AG04449 (cell line): ENCODE data around the gene WDR45B.

Experiments
- CTCF ChIA-PET: fragments of 350-600 bp; formaldehyde crosslinking; extraction: SDS; loops from one replicate; lab custom pipeline; 2021; ENCODE audit warnings: antibody characterized with exemption; lab: Yijun Ruan, JAX
- POLR2A ChIA-PET: fragments of 400-600, 350-600 bp; formaldehyde crosslinking; extraction: SDS; loops from one replicate; lab custom pipeline; 2020; ENCODE audit warnings: antibody characterized with exemption, inconsistent platforms; lab: Yijun Ruan, JAX
- DNase-seq: peaks from one replicate; pipeline ENCODE4 v3.0.0-alpha.2; 2010; ENCODE audit warnings: low read depth, low spot score
- H3K4me3 ChIP-seq: 2 replicates; pipeline ENCODE4 v1.5.1; 2011; ENCODE audit warnings: low read depth, mild to moderate bottlenecking, control low read depth, low read length
- TF ChIP-seq, protein P1 (sequence below): IDR thresholded peaks from one replicate; pipeline ENCODE4 v1.5.1; 2011; ENCODE audit warnings: mild to moderate bottlenecking, moderate library complexity, low read length, control low read depth, inconsistent platforms; ENCODE audit not compliant: insufficient read depth; ENCODE audit errors: missing control alignments

Gene WDR45B

DNA sequence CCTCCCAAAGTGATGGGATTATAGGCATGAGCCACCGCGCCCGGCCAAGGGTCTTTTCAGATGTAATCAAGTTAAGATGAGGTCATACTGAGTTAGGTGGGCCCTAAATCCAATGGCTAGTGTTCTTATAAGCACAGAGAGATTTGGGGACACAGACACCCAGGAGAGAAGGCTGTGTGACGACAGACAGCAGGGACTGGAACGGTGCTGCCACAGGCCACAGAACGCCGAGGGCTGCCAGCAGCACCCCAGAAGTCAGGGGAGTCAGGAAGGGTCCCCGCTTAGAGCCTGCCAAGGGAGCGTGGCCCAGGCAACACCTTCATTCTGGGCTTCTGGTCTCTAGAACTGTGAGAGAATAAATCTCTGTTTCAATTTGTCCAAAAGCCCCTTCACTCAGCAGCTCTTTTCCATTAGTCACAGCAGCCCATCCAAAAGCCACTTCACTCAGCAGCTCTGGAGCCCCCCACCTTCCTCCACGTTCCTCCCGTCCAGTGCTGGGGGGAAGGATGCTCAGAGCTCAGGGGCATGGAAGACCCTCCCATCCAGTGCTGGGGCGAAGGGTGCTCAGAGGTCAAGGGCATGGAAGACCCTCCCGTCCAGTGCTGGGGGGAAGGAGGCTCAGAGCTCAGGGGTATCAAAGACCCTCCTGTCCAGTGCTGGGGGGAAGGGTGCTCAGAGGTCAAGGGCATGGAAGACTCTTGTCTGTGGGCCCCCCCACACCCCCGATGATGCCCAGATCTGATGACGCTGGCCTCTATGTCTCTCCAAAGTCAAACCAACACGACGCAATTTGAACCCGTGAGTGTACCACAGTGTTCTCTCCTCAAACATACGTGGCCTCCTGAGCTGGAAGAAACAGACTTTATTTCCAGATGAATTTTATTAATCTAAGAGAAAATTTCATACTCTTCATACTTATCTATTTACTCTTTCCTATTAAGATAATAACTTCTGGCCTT is 38.4 kb upstream of the WDR45B start:
- no peak for DNase-seq
- POLR2A ChIA-PET: no interaction called here
- CTCF ChIA-PET: no interaction called here
- TF ChIP-seq, protein P1, sequence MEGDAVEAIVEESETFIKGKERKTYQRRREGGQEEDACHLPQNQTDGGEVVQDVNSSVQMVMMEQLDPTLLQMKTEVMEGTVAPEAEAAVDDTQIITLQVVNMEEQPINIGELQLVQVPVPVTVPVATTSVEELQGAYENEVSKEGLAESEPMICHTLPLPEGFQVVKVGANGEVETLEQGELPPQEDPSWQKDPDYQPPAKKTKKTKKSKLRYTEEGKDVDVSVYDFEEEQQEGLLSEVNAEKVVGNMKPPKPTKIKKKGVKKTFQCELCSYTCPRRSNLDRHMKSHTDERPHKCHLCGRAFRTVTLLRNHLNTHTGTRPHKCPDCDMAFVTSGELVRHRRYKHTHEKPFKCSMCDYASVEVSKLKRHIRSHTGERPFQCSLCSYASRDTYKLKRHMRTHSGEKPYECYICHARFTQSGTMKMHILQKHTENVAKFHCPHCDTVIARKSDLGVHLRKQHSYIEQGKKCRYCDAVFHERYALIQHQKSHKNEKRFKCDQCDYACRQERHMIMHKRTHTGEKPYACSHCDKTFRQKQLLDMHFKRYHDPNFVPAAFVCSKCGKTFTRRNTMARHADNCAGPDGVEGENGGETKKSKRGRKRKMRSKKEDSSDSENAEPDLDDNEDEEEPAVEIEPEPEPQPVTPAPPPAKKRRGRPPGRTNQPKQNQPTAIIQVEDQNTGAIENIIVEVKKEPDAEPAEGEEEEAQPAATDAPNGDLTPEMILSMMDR: no peak
- H3K4me3 ChIP-seq: no peak overlapping the region

DNA sequence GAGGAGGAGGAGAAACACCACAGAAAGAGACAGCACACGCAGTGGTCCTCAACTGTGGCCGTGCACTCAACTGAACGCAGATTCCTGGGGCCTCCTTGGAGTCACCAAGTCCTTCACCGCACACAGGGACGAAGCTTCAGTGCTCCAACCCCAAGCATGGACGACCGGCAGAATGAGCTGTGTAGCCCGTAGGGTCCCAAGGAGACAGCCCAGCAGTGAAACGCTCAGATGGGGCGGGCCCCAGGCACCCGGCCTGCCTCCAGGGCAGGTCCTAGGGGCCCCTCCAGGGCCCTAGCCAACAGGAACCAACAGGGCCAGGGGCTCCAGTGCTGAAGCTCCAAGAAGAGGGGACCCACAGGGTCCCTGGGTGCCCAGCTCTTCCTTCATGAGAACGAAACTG is 37.0 kb upstream of the WDR45B start:
- POLR2A ChIA-PET: no interaction called here
- TF ChIP-seq, protein P1: no peak
- CTCF ChIA-PET: no interaction called here
- DNase-seq: no peak
- H3K4me3 ChIP-seq: no peak overlapping the region

DNA sequence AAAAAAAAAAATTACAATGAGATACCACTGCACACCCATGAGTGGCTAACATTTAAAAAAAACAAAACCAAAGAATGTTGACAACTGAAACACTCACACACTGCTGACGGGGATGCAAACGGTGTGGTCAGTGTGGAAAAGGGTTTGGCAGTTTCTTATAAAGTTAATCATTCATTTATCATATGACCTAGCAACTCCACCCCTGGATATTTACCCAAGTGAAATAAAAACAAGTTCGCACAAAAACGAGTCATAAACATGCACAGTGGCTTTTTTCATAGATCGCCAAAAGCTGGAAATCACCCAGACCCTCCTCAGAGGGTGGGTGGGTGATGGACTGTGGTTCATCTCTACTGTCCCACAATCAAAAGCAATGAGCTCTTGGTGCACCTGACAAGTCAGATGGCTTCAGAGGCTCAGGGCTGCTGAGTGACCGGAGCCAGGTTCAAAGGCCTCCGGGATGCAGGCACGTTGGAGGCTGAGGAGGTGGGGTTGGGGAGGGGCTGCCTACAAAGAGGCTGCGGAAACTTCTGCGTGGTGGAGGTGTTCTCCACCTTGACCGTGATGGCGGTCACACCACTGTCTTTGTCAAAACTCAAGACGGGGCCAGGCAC is 36.1 kb upstream of the WDR45B start:
- TF ChIP-seq, protein P1: no peak
- DNase-seq: no peak
- ChIA-PET CTCF (no interaction called here), POLR2A (no interaction called here)
- H3K4me3 ChIP-seq: no peak overlapping the region

DNA sequence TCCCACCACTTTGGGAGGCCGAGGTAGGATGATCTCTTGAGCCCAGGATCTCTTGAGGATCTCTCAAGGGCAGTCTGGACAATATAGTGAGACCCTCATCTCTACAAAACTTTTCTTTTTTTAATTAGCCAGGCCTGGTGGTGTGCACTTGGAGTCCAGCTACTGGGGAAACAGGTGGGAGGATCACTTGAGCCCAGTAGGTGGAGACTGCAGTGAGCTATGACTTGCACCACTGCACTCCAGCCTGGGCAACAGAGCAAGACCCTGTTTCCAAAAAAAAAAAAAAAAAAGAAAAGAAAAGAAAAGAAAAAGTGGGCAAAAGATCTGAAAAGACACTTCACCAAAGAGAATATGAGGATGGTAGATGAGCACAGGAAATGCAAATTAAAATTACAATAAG is 35.3 kb upstream of the WDR45B start:
- CTCF ChIA-PET: no interaction called here
- H3K4me3 ChIP-seq: no peak overlapping the region
- no peak for DNase-seq
- TF ChIP-seq, protein P1: no peak
- POLR2A ChIA-PET: no interaction called here

DNA sequence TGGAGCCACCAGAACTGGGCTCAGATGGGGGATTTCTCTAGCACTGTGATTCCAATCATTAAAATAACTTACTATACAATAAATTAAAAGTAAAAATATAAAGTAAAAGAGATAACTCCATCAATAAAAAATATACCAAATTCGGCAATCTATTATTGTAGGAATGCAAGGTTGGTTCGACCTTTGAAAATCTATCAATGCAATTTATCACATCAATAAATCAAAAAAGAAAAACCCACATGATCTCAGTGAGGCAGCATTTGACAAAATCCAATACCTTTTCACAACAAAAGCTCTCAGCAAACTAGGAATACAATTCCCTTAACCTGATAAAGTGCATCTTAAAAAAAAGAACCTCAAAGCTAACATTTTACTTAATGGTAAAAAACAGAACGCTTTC is 33.3 kb upstream of the WDR45B start:
- ChIA-PET CTCF (interaction anchor here (2.1 kb wide), 1 partner anchor 10 kb away, joined by 4 read pairs; no protein-coding TSS in a partner anchor), POLR2A (no interaction called here)
- H3K4me3 ChIP-seq: no peak overlapping the region
- DNase-seq: no peak
- TF ChIP-seq, protein P1: no peak
